NCI-H1092 (cell line): Measurements from ENCODE around the gene DNAJC8.

ENCODE experiments used
- DNase-seq: peaks from one replicate; lab custom pipeline; 2025; lab: John Stamatoyannopoulos, UW

Gene DNAJC8

DNA sequence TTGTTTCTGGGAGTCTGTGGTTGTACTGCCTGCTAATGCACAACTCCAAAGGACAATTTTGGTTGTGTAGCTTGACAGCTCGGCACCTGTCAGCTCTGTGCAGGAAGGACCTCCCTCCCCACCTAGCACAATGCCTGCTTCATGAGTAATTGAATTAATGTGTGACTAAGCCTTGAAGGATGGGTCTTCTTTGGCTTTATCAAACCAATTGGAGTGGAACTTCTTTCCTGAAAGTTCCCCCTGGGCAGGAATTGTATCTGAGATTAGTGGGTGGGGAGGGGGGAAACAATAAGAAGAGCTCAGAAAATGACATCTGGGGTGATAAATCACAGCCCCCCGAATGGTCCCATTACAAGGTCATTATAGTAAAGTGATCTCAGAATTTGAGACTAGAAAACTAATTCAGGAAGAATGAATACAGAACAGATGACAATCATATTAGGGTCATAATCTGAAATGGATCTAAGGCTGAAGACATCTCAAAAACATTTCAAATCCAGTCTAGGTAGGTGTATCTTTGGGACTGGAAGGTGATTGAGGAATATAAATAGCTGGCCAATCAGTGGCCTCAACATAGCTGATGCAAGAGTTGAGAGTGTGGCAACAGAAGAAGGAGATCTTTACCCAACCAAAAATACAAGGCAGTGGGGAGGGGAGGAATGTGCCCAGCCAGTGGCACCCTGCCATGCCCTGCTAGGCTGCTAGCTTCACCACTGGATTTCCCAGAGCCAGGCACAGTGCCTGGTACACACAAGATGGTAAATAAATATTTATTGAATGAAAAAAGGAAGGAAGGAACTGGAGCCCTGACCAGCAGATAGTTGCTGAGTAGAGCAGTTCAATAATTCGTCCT, 16.4 kb upstream of the DNAJC8 start:
- no peak for DNase-seq

DNA sequence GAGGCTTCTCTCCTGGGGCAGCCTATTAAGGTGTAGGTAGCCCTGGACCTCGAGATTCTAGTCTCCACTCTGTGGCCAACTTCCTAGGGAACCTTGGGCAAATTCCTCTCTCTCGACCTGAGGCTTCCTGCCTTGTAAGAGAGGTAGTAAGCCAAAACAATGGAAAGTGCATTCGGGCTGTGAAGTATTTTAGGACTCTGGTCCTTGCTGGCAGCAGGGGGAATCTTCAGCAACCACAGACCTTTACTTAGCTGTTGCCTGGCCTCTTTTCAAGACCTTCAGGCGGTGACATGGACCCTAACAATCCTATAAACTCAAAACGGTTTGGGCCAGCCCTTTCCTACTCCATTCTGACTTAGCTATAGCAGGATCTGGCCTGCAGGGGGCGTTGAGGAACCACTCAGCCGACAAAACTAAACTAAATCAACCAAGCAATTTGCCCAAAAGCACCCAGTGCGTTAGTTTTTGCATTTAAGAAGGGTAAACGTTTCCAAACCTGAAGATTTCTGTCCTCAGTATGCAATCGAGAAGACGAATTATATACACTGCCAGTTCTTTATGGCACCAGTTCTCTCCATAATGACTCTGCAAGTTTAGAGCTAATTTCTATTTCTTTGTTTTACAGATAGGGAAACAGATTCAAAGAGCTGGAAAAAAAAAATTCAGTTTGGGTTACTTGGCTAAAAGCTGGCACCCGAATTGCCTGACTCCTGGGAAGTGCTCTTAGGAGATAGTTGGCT, 15.6 kb upstream of the DNAJC8 start:
- peak; percentile 27 for DNase-seq

DNA sequence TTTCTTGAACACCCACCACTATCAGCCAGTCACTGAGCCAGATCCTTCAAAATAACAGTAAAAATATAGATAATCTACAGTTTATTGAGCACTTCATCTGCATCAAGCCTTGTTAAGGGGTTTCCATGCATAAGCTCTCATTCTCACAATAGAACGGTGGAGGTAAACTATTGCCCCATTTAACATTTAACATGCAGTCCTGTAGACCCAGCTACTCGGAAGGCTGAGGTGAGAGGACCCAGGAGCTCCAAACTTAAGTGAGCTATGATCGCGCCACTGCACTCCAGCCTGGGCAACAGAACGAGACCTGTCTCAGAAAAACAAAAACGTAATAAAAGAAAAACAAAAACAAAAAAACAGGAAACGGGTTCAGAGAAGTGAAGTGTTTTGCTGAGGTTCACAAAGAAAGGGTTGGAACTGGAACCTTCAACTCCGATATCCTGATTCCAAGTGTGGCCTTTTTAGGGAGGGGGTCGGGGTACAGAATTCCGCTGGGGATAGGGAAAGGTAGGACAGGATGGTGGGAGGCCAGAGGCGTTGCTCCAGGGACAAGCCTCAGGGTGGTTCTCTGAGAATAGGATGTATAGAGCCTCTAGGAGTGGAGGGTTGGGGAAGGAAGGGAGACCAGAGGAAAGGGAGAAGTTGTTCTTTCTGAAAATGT, 14.9 kb upstream of the DNAJC8 start:
- no peak for DNase-seq

DNA sequence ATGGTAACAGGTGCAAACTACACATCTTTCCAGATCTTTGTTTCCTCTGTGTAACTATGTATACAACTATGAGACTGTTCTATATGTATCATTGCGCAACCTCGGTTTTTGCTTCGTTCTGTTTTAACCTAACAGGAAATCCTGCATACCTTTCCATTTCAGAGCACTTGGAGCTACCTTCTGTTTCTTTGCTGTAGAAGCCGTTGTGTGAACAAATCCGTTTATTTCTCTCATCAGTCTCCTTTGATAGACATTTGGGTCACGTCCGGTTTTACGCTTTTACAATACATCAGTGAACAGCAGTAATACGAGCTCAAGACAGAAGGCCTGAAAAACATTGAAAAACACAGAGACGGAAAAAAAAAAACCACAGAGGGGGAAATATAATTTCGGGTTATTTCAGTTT, 13.6 kb upstream of the DNAJC8 start:
- DNase-seq = no peak

GRCh38 chr1:28244549-28245251, 11.9 kb upstream of the DNAJC8 start:
- DNase-seq = no peak

DNA sequence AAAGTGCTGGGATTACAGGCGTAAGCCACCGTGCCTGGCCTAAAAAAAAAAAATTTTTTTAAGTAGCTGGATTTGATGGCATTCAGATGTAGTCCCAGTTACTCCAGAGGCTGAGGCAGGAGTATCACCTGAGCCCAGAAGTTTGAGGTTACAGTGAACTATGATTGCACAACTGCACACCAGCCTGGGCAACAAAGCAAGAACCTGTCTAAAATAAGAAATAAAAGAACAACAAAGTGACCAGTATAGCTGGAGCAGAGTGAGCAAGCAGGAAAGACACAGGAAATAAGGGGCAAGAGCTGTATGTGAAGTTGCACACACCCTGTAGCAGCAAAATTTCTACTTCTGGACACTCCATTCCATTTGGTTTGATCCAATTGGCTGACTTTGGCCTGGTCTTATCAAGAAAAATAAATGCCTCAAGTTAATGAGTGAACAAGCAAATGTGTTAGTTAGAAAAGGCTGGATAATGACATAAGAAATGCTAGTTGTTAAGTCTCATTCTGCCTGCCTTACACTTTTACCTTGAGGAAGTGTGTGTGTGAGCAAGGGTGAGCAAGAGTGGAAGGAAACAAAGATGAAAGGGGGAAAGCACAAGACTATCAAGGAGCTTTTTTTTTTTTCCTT, 11.0 kb upstream of the DNAJC8 start:
- DNase-seq = no peak

DNA sequence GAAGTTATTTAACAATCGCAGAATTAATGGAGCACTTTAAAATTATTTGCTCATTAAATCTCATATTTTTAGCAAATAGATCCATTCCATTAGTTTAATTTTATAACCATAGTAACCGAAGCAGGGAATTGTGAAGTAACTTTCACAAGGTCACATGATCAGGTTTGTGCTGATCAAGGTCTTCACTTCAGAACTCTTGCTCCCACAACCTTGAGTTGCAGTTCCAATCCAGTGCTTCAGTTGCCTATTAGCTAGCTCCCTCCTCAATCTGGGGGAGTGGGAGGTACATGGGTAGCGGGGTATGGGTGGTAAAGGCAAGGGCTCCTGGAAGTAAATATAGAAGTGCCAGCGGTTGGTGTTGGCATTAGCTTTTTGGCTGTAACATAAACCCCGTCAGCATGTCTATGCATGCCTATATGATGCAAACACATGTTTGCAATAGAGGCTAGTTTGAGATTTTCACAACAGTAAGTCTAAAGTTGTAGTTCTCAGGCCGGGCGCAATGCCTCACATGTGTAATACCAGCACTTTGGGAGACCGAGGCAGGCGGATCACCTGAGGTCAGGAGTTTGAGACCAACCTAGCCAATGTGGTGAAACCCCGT, 8.9 kb upstream of the DNAJC8 start:
- no peak for DNase-seq

DNA sequence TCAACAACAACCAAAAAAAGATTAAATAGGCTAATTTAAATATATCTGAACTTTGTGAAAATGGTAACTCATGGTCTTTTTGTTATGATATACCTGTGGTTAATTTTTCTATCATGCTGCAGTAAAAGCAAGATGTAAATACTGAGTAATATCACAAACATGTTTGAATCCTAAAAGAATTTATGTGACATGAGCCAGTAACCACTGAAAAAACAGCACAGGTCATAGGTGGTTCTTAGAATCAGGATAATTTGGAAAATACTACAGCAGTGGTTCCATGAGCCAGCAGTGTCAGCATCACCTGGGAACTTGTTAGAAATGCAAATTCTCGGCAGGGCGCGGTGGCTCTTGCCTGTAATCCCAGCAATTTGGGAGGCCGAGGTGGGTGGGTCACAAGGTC, 7.2 kb upstream of the DNAJC8 start:
- no peak for DNase-seq

DNA sequence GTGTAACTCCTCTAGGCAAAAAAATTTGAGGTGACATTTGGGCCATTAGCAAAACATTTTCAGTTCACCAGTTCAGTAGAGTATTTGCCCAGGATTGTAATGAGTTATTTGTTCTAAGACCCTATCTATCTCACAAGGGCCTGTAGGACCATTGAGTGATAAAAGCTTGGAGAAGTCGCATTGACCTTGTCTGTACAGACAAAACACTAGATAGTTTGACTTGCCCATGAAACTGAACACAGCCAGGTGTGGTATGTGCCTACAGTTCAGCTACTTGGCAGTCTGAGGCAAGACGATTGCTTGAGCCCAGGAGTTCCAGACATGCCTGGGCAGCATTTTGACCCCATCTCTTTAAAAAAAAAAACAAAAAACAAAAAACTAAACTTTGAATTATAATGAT, 6.2 kb upstream of the DNAJC8 start:
- no peak for DNase-seq

- no peak for DNase-seq
Measured at GRCh38 chr1:28236656-28237322, 4.0 kb upstream of the DNAJC8 start.

DNA sequence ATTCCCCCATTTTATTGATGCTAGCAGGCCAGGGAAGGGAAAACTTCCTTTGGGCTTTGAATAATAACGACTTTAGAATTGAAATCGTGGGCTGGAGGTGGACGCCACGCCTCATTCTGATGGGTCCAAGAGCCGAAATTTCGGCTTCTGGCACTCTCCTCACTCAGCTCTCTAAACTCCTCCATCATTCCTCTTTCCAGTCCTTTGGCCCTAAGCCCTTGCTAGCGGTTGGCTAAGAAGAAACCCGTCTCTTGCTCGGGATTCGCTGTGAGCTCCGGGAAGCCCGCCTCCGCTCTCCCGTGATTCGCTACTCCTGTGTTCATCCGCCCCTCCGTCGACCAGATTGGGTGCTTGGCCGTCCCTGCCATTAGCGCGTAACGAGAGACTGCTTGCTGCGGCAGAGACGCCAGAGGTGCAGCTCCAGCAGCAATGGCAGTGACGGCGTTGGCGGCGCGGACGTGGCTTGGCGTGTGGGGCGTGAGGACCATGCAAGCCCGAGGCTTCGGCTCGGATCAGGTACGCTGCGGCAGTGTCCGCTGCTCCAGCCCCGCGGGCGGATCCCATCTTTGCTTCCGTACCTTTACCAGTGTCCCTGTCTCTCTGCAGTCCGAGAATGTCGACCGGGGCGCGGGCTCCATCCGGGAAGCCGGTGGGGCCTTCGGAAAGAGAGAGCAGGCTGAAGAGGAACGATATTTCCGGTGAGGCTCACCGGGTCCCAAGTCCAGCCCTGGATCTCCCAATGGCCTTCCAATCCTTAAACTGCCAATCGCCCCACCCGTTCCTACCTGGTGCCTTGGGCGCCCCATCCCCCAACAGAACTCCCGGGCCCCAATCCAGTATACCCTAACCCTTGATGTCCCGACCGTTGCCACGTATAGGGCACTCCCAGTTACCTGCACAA, 3.2 kb upstream of the DNAJC8 start, which contains the start of gene ATP5IF1:
TSS of gene ATP5IF1 (plus strand) at position 370 of the 901 bp plus-strand sequence. CDS start at position 430, 60 bp downstream.
- DNase-seq = peak; percentile 99

DNA sequence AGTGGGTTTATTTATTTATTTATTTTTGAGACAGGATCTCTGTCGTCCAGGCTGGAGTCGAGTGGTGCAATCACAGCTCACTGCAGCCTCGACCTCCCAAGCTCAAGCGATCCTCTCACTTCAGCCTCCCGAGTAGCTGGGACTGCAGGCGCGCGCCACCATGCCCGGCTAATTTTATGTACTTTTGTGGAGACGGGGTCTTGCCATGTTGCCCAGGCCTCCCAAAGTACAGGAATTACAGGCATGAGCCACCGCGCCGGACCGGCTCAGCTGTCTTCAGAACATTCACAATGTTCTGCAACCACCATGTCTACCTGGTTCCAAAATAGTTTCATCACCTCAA, 406 bp upstream of the DNAJC8 start:
- DNase-seq = no peak

DNA sequence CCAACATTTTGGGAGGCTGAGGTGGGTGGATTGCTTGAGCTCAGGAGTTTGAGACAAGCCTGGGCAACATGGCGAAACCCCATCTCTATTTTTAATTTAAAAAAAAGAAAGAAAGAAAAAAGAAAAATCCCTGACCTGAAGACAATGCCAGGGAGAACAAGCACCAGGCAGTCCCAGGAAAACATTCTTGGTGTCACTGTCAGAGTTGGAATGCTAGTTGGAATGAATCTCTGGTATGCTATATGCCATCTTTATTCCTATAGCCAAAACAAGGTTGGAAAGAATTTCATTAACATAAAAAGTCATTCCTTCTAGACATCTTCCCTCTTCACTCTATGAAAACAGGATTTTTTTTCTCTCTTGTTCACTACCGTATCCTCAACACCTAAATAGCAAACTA, 2.8 kb downstream of the DNAJC8 start:
- DNase-seq = no peak

GRCh38 chr1:28229089-28229488, 3.7 kb downstream of the DNAJC8 start:
- no peak for DNase-seq

GRCh38 chr1:28213315-28213714, 19.5 kb downstream of the DNAJC8 start:
- DNase-seq = no peak

- DNase-seq = no peak
Measured at GRCh38 chr1:28209700-28210099, 23.1 kb downstream of the DNAJC8 start.

DNA sequence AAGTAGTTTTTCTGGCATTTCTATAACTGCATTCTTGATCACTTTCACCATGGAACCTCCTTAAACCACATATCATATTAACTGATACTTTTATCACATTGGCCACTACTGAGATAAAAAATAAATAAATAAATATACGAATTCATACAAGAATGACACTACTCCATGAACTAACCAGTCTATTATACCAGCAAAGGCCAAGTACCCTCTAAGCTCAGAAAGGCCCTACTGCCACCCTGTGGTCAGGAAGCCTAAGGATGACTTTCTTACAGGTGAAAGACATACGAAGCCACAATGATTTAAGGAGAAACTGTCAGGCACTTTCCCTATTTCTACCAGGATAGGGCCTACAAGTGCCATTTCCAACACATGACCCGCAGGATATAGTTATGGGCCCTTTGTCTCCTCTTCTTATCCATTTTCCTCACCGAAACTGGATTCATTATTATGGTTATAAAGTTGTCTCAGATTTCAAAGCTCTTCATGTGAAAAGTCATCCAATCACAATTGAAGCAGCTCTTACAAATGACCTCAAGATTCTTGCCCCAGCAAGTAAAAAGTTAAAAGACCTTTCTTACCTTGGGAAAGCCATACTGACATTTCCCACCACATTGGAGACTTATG, 23.9 kb downstream of the DNAJC8 start:
- no peak for DNase-seq

- DNase-seq = no peak
Measured at GRCh38 chr1:28205243-28205642, 27.6 kb downstream of the DNAJC8 start.

DNA sequence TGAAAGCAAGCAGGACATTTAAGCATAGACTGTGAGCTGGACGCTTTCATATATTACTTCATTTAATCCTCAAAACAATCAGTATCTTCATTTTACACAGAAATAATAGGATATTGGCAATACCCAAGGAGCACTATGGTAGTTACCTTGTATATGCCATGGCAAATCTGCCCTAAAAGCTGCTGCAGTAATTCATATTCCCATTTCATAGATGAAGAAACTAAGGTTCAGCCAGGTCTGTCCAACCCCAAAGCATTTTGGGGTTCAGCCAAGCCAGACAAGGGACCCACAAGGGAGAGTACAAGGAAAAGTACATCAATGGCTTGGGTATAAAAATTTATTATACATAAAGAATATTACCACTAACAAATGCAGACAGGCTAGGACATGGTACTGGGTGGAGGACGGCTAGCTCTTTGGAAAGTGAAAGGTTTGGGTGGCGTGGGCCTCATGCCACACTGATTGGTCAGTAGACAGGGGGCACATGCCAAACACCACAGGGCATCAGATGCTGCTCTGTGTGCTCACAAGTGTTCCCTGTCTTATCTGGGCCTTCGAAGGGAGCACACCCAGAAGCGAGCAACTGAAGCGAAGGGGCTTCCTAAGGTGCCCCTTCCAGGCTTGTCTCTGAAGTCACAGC, 32.5 kb downstream of the DNAJC8 start:
- no peak for DNase-seq
